Activated gamma-delta T cell treated with Interleukin-2 at 50 U/mL for 16 hours (primary cell): ENCODE measurements around the gene DTX3L.

Experiments used
- DNase-seq: peaks from one replicate; pipeline ENCODE4 v3.0.0-alpha.2; 2020

The DTX3L gene

GRCh38 chr3:122564155-122564912, at the start of gene DTX3L, which contains the start of gene PARP9:
TSS of gene DTX3L (plus strand) at chr3:122564338. CDS start at chr3:122564427, 89 bp downstream.
TSS of gene PARP9 (minus strand) at chr3:122564300. CDS start at chr3:122559620, 4,680 bp downstream.
- peak; percentile 67 for DNase-seq

GRCh38 chr3:122515020-122515468, 49.1 kb upstream of the DTX3L start:
- DNase-seq, result no peak

DNA sequence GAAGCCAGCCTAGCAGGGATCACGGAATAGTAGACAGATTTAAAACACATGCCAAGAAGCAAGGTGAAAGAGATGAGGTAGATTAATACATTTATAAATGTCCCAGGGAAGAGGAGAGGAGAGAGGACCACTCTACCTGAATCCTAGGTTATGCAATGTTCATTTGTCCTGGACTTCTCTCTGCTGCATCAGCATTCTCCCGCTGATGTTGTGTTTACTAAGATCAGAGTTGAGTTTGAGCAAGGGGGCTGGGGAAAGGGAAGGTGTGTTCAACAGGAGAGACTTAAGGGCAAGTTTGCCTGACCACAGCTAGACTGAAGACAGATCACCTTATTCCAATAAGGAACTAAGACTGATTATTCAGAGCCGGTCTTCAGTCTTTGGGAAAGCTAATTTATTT, 48.3 kb upstream of the DTX3L start:
- DNase-seq, result no peak

DNA sequence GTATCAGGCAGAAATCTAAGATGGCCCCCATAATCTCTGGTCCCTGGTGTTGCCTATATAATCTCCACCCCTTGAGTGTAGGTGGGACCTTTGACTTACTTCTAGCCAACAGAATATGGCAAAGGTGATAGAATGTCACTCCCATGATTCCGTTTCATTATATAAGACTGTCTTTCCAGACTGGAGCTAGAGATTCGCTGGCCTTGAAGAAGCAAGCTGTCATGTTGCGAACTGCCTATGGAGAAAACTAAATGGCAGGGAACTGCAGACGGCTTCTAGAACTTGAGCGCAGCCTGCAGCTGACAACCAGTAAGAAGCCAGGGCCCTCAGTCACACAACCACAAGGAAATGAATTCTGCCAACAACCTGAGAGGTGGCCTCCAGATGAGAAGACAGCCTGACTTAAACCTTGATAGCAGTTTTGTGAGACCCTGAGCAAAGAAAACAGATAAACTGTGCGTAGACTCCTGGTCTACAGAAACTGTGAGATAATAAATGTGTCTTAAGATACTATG, 47.2 kb upstream of the DTX3L start:
- DNase-seq, result no peak

DNA sequence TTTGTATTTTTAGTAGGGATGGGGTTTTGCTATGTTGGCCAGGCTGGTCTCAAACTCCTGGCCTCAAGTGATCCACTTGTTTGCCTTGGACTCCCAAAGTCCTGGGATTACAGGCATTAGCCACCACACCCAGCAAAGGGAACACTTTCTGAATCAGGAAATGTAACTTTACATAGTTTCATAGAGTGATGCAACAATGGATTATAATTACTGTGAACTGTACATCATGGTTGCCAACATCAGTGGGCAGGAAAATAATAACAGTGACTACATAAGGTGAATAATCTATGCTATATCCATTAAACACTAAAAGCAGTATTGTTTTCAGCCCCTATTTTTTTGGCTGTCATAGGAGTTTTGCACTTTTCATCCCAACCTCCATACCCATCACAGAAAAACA, 44.4 kb upstream of the DTX3L start:
- DNase-seq, result no peak

- no peak for DNase-seq
Observed at GRCh38 chr3:122520861-122521260, 43.3 kb upstream of the DTX3L start.

DNA sequence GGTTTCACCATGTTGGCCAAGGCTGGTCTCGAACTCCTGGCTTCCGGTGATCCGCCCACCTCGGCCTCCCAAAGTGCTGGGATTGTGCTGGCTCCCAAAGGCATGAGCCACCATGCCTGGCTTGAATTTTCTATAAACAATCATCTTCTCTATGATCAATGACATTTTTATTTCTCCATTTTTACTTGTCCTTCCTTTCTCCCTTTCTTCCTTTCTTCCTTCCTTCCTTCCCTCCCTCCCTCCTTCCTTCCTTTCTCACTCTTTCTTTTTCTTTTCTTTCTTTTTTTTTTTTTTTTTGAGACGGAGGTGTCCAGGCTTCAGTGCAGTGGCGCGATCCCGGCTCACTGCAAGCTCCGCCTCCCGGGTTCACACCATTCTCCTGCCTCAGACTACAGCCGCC, 40.8 kb upstream of the DTX3L start:
- DNase-seq, result no peak

DNA sequence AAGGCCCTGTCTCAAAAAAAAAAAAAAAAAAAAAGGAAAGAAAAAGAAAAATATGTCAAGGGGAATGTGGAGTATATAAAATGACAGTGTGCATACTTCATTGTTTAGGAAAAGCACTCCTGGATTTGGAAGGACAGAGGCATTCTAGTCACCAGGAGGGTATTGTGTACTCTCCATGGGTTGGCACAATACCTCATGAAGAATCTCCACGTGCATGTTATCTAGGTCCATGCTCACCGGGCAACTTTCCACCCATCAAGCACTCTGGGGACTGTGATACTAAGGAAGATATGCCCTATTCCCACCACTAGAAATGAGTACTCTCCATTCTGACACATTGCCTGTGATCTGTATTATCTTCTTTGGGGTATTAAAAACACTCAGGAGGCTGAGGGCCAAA, 34.0 kb upstream of the DTX3L start:
- DNase-seq, result no peak

DNA sequence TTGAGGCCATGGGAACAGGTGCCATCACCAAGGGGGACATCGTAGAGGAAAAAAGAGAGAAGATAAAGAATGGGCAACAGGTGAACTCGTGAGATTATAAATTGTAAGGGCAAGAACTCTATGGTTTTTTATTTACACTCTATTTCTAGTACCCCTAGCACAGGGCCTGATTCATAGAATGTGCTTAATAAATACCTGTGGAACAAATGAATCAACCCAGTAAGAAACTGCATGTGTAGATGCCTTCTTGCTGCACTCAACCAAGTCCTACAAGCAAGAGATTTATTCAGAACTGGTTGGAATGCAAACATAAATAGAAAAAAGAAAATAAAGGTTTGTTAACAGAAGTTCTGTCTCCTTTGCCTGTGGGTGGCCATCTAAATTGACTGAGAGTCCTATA, 30.7 kb upstream of the DTX3L start:
- no peak for DNase-seq

- DNase-seq, result peak; percentile 5
Observed at GRCh38 chr3:122533931-122534334, 30.2 kb upstream of the DTX3L start.

- DNase-seq, result no peak
Observed at GRCh38 chr3:122535964-122536631, 28.0 kb upstream of the DTX3L start.

- no peak for DNase-seq
Observed at GRCh38 chr3:122536632-122537001, 27.5 kb upstream of the DTX3L start.

DNA sequence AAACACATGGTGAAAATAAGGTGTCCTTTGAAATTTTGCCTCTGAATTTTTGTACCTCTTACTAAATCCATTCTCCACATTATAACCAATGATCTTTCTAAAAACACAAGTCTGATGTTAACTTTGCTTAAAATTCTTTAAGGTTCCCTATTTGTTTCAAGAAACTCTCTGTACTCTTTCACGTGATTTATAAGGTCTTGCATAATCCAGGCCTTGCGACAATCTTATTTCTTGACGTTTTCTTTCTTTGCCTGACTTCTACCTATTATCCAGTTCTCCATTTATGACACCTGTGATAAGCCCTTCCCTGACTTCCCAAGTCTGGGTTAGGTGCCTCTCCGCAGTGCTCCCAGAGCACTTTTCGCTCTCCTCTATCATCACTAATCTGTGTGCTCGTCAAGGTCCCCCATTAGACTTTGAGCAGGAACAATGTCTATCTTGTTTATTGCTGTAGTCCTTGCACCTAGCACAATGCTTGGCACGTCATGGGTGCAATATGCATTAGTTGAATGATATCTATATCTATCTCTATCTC, 25.1 kb upstream of the DTX3L start:
- no peak for DNase-seq

GRCh38 chr3:122546151-122546550, 18.0 kb upstream of the DTX3L start:
- DNase-seq, result no peak

- DNase-seq, result no peak
Observed at GRCh38 chr3:122548076-122548475, 16.1 kb upstream of the DTX3L start.

DNA sequence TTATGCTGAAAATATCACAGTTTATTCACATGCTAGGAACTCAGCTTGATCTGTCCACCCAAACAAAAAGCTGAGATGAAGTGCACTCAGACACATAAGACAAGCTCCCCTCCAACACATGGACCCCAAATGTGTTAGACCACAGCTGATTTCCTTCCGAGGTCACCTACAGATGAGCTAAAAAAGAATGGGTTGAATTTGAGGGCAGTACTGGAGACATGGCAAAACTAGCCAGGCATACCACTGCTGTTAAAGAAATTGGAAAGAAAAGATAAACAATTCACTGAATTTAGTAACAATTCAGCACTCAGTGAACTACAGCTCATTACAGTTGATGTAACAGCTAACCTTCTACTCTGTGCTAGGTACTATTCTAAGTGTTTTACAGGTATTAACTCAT, 15.5 kb upstream of the DTX3L start:
- DNase-seq, result no peak

DNA sequence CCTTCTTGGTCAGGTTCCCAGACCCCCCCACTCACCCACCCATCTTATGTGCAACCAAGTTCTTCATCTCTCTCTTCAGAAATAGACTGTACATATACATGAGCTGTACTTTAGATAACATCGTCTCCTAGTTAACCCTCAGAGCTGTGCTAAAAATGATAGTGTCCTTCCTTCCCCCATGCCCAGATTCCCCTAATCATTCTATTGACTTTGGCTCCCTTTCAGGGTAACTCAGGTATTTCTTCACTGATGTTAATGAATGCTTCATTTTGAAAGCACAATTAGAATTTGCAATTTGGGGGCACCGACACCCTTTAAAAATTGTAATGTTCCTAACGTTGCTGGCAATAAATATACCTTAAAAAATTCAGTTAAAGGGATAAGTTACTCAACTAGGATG, 11.0 kb upstream of the DTX3L start:
- DNase-seq, result no peak

DNA sequence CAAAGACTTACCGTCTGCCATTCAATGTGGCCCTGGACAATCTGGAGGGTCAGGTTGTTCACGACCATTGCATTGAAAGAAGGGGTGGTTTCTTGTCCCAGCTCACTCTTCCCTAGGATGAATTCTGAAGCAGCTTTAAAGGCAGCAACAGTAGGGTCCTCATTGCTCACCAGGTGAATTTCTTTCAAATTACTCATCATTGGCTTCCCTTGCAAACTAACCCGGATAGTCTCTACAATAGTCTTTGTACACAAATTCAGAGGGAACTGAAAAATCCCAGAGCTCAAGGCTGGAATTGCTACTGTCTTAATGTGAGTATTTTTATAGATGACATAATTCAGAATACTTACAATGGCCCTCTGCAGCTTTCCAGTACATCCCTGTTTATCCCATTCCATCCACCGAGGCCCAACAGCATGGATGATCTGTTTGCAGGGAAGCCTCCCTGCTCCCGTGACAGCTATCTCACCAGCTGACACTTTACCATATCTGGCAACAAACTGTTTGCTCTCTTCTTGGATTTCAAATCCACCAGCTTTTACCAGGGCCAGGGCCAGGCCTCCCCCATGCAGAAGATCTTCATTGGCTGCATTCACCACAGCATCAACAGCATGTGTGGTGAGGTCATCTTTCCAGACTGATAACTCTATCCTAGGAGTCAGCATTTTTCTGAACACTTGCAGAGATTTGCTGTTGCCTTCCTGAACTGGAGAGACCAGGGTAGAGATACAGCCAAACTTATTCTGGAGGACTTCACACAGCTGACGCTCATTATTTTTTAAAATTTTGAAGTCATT, 8.7 kb upstream of the DTX3L start:
- DNase-seq, result no peak

- no peak for DNase-seq
Observed at GRCh38 chr3:122557356-122557755, 6.8 kb upstream of the DTX3L start.

DNA sequence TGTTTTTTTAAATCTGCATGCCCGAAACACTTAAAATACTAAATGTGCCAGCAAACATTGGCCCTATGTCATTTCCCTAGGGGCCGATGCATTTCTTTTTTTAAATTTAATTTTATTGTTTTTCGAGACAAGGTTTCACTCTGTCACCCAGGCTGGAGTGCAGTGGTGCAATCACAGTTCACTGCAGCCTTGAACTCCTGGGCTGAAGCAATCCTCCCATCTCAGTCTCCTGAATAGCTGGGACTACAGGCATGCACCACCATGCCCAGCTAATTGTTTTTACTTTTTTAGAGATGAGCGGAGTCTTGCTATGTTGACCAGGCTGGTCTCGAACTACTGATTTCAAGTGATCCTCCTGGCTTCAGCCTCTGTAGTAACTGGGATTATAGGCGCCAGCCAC, 5.5 kb upstream of the DTX3L start:
- DNase-seq, result no peak

DNA sequence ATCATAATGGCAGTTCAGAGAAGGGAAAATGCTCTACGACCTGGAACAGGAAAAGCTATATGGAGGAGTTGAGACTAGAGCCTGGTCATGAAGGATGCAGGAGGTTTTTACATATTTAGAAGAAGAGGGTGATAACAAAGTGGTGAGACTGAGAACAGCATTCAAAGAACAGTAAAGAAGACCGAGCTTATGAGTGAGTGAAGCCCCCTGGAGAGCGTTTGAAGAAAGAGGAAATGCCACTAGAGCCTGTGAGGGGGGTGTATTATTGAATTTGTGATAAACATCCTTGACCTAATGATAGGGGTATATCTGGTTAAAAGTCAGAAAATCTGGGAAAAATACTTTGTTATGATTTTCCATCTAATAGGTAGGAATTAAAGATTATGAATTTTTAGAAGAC, 4.2 kb upstream of the DTX3L start:
- DNase-seq, result no peak

DNA sequence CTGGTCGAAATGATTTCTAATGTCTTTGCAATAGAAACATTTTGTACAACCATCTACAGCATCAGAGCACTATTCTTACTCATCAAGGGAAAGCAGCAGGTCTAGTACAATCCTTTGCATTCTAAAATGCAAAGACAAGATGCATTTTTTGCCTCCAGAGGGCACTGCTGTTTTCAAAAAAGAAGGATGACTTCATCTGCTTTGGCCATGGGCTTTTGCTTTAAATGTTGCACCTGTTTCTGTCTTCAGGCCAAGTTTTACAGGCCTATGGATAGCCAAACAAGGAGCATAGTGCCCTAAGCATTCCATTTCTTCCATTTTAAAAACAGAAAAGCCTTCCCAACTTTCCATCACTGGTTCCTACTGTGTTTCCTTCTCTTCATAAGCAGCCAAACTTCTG, 3.5 kb upstream of the DTX3L start:
- DNase-seq, result peak; percentile 58
